ENCODE data around the gene POLQ.
"Not testable (repeated sequence)": the region's sequence is repeated elsewhere in the genome, so short reads cannot be mapped to it uniquely, and the experiment has no call there.

Gene POLQ

GRCh38 chr3:121462565-121462964 is 83.2 kb downstream of the POLQ start:
- H3K27me3 ChIP-seq (ENCODE audit: control insufficient read depth, low read length): no peaks in the 10 kb centered on the region
- H3K9me2 ChIP-seq (replicated peaks; ENCODE audit: control insufficient read depth, low read length): no peaks in the 10 kb centered on the region
- H3K36me3 ChIP-seq (ENCODE audit: control insufficient read depth, low read length): peaks cover 86% of the 10 kb centered on the region
- H3K27ac ChIP-seq (ENCODE audit: low read depth, low read length): no peak overlapping the region
- H3K4me3 ChIP-seq (ENCODE audit: low read length): no peak overlapping the region
- no peak overlapping the region for H3K4me2 ChIP-seq (ENCODE audit: low read length)
- TF ChIP-seq EZH2phosphoT487 (IDR thresholded peaks at IDR 0.05; ENCODE audit: borderline replicate concordance, low read length) (no peak), CTCF (IDR thresholded peaks at IDR 0.05; ENCODE audit: low read depth, low read length, poor library complexity, severe bottlenecking) (no peak)
- H3K4me1 ChIP-seq (ENCODE audit: control insufficient read depth, low read length): no peaks in the 10 kb centered on the region
- peaks cover 5% of the 10 kb centered on the region; the same call in 1 of the 2 replicates for H3K9me3 ChIP-seq (ENCODE audit: control insufficient read depth, insufficient read depth, low read length)
- no peaks in the 10 kb centered on the region for H3F3A ChIP-seq (ENCODE audit: control insufficient read depth, insufficient read depth)
- peaks cover 13% of the 10 kb centered on the region for H3K79me2 ChIP-seq (ENCODE audit: control insufficient read depth, low read length)
- H4K20me1 ChIP-seq (ENCODE audit: control insufficient read depth, insufficient read depth, low read depth, low read length): no peaks in the 10 kb centered on the region

- H3K4me3 ChIP-seq (ENCODE audit: low read length); H3K4me1 ChIP-seq (ENCODE audit: control insufficient read depth, low read length); H3F3A ChIP-seq (ENCODE audit: control insufficient read depth, insufficient read depth); H3K4me2 ChIP-seq (ENCODE audit: low read length); H3K9me2 ChIP-seq (replicated peaks; ENCODE audit: control insufficient read depth, low read length); H3K27me3 ChIP-seq (ENCODE audit: control insufficient read depth, low read length); H4K20me1 ChIP-seq (ENCODE audit: control insufficient read depth, insufficient read depth, low read depth, low read length); H3K27ac ChIP-seq (ENCODE audit: low read depth, low read length); H3K79me2 ChIP-seq (ENCODE audit: control insufficient read depth, low read length); H3K9me3 ChIP-seq (ENCODE audit: control insufficient read depth, insufficient read depth, low read length): not testable (repeated sequence)
- peaks cover 39% of the 10 kb centered on the region for H3K36me3 ChIP-seq (ENCODE audit: control insufficient read depth, low read length)
These were observed 94.0 kb downstream of the POLQ start for GRCh38 chr3:121451752-121452151.

GRCh38 chr3:121443456-121443855 is 102.3 kb downstream of the POLQ start:
- H3K4me3 ChIP-seq (ENCODE audit: low read length): no peak overlapping the region
- H4K20me1 ChIP-seq (ENCODE audit: control insufficient read depth, insufficient read depth, low read depth, low read length): no peaks in the 10 kb centered on the region
- H3K79me2 ChIP-seq (ENCODE audit: control insufficient read depth, low read length): no peaks in the 10 kb centered on the region
- H3K36me3 ChIP-seq (ENCODE audit: control insufficient read depth, low read length): peaks cover 75% of the 10 kb centered on the region
- no peak overlapping the region for H3K4me2 ChIP-seq (ENCODE audit: low read length)
- no peaks in the 10 kb centered on the region for H3K4me1 ChIP-seq (ENCODE audit: control insufficient read depth, low read length)
- no peaks in the 10 kb centered on the region for H3K9me2 ChIP-seq (replicated peaks; ENCODE audit: control insufficient read depth, low read length)
- TF ChIP-seq CTCF (IDR thresholded peaks at IDR 0.05; ENCODE audit: low read depth, low read length, poor library complexity, severe bottlenecking): no peak
- H3K27me3 ChIP-seq (ENCODE audit: control insufficient read depth, low read length): no peaks in the 10 kb centered on the region
- no peaks in the 10 kb centered on the region for H3K9me3 ChIP-seq (ENCODE audit: control insufficient read depth, insufficient read depth, low read length)
- H3K27ac ChIP-seq (ENCODE audit: low read depth, low read length): no peak overlapping the region
- H3F3A ChIP-seq (ENCODE audit: control insufficient read depth, insufficient read depth): 0 out of 2 replicates have a peak, but pooled peaks cover 3% of the 10 kb centered on the region

GRCh38 chr3:121436641-121437040 is 109.1 kb downstream of the POLQ start:
- no peaks in the 10 kb centered on the region for H3K79me2 ChIP-seq (ENCODE audit: control insufficient read depth, low read length)
- peaks cover 89% of the 10 kb centered on the region for H3K36me3 ChIP-seq (ENCODE audit: control insufficient read depth, low read length)
- H3K27ac ChIP-seq (ENCODE audit: low read depth, low read length): no peak overlapping the region
- H4K20me1 ChIP-seq (ENCODE audit: control insufficient read depth, insufficient read depth, low read depth, low read length): no peaks in the 10 kb centered on the region
- no peak overlapping the region for H3K4me3 ChIP-seq (ENCODE audit: low read length)
- no peak overlapping the region for H3K4me2 ChIP-seq (ENCODE audit: low read length)
- no peaks in the 10 kb centered on the region for H3K27me3 ChIP-seq (ENCODE audit: control insufficient read depth, low read length)
- no peaks in the 10 kb centered on the region for H3K9me3 ChIP-seq (ENCODE audit: control insufficient read depth, insufficient read depth, low read length)
- 0 out of 2 replicates have a peak, but pooled peaks cover under 1% of the 10 kb centered on the region for H3F3A ChIP-seq (ENCODE audit: control insufficient read depth, insufficient read depth)
- H3K9me2 ChIP-seq (replicated peaks; ENCODE audit: control insufficient read depth, low read length): no peaks in the 10 kb centered on the region
- TF ChIP-seq CTCF (IDR thresholded peaks at IDR 0.05; ENCODE audit: low read depth, low read length, poor library complexity, severe bottlenecking) (no peak), EZH2phosphoT487 (IDR thresholded peaks at IDR 0.05; ENCODE audit: borderline replicate concordance, low read length) (no peak)
- no peaks in the 10 kb centered on the region for H3K4me1 ChIP-seq (ENCODE audit: control insufficient read depth, low read length)
